NCI-H1694 (cell line): Measurements from ENCODE around the gene EXOC6B.
A peak's percentile ranks its signal among the peaks of the same experiment; 100 is the strongest.

Experiments
- DNase-seq: peaks from one replicate; lab custom pipeline; 2025; lab: John Stamatoyannopoulos, UW

The EXOC6B gene

DNA sequence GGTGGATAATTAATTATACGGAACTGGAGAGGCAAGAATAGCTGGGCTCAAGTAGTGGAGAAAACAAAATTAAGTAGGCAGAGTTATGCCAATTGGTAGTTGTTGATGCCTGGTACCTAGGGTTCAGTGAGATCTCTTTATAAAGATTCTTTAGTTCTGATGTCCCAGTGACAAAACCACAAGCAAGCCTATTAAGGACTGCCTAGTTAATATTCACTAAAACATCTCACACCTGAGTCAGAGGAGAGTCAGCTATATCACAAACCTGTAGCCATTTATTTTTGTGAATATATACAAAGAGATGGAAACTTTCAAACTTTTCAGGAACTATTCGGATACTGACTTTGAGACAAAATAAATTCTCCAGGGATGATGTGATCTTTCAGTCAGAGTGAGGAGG is 464.3 kb downstream of the EXOC6B start:
- no peak for DNase-seq

DNA sequence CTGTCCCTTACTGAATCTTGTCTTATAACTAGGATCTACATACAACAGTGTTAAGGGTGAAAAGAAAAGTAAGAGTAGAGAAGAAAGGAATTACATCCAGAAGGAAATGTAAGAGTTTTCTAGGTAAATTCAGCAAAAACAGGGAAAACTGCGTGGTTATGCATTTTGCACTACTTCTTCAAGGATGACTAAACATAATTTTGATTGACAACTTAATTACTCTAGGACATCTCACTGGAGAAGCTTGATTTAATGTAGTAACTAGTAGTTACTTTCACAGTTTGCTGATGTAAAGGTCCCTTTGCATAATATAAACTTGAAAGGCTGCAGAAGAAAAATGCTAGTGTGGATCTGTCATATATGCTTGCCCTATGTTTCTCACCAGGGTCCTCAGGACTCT is 464.8 kb downstream of the EXOC6B start:
- DNase-seq: no peak

DNA sequence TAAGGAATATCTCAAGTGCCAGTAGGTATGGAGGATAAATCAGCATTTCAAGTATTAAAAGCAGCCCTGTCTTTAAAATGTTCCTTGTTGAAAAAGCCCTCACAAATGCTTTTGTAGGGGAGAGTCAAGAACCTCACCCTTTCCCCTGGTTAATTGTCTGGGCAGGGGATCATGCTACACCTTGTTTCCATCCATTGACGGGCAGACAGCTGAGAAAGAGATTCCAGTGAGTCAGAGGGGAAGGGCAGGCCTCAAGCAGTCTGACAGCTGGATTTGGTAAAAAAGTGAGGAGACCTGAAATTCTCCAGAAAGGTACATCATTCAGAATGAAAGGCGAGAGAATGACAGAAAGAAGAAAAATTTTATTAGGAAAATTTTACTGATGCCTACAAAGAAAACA is 475.0 kb downstream of the EXOC6B start:
- DNase-seq: no peak

DNA sequence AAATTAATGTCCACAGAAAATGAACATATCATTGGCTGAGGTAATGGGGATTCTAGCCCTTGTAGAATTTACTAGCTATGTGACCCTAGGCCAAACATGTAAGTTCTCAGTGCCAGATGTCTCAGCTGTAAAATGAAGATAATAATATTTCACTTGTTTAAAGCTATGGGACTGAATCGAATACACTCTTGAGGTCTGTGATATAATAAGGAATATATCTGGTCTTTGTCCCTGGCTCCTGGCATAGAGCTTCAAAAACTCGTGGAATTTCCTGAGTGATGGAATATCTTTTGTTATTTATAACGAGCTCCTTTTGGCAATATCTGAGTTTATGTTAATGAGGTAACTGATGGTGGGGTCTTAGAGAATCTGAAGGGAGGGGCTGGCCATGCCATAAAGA is 476.8 kb downstream of the EXOC6B start:
- DNase-seq: no peak

DNA sequence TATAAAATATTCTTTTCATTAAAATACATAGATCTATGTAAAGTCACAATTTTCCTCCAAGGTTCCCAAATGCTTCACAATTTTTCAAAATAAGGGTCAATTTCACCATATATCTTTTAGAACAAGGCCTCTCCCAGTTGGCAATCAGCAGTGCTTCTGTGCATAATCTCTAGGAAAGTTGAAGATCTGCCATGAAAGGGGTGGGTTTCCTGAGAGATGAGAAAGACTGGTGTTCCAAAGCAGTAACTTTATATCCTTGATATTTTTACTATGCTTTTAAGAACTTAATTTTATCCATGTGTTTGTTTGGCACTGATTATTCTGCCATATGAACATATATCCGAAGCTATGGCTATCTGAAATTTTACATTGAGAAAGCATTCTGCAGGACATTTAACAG is 478.8 kb downstream of the EXOC6B start:
- no peak for DNase-seq

DNA sequence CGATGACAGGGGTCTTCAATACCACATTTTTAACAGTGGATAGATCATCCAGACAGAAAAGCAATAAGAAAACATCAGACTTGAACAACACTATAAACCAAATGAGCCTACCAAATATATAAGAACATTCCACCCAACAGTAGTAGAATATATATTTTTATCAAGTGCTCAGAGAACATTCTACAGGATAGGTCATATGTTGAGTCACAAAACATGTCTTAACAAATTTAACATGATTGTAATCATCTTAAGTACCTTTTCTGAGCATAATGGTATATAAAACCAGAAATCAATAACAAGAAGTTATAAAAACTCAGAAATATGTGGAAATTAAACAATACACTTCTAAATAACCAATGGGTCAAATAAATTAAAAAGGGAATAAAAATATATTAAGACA is 484.2 kb downstream of the EXOC6B start:
- no peak for DNase-seq

DNA sequence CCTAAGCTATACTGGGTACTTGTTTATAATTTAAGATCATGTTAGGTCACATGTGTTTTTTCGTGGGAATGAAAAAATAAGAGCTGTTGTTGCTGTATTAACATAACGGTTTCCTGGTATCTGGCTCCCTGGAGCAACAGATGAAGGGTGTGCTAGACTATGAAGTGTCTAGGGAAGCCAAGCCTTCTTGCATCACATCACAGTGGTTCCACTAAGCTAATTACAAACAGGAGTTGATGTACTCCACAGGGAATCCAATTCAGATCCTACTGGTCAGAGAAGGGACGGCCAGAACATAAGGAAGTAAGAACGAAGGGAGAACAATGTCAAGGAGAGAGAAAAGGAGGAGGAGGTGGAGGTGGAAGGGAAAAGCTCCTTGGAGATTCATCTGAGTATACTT is 485.2 kb downstream of the EXOC6B start:
- DNase-seq: no peak

DNA sequence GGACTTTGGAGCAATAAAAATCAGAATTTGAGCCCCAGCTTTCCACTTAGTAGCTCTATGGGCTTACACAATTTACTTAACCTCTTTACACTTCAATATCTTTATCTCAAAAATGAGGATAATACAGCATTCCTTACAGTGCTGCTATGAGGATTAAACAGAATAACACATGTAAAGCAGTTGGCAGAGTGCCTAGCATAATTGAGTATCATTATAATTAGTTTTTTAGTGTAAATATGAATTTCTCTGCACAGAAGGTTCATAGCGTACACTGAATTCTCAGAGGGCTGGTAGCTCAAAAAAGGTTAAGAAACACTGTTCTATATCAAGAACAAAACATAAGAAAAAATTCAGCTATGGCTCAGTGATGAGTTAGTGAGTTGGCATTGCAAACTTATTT is 487.8 kb downstream of the EXOC6B start:
- no peak for DNase-seq

DNA sequence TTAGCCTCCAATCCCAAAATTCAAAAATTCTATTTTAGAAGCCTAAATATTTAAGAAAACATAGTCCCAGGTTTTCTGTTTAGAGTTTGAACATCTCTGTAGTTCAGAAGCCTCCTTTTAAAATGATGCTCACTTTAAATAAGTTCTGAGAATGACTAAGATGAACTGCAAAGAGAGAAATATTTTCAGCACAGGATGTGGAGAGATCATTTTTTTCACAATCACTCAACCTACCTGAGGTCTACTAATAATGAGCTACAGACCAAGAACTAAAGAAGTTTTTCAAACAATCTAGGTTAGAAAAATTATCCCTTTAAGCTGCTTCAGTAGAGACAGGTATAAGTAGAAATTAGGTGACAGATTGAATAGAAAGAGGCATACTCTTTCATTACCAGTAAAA is 493.1 kb downstream of the EXOC6B start:
- DNase-seq: no peak

DNA sequence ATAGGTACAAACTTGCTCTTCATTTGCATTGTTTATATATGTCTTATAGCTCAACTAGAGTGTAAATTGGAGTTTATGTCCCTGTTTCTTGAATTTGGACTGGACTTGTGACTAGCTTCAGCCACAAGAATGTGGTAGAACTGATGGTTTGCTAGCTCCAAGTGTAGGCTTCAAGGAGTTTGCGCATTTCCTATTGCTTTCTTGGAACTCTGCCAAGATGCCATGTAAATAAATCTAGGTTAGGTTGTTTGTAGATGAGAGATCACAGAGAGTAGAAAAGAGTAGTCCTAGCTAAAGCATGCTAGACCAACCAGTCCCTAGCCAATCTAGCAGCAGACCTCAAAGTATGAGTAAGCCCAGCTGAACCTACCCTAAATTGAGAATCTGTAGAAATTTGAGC is 495.2 kb downstream of the EXOC6B start:
- no peak for DNase-seq

DNA sequence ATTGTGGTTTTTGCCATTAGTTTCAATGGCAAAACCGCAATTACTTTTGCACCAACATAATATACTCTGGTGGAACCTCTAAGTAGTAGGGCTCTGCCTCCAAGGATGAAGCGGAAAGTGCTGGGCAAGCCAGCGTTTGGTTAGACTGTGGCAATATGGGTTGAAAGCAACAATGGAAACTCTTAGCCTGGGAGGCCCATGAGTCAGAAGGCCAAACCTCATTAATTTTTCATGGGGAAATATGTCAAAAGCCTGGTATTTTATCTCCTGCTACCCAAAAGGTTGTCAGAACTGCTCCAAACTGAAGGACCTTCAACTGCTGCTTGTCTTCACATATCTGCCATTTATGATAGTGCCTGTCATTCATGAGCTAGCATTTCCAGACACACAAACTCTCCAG is 499.1 kb downstream of the EXOC6B start:
- no peak for DNase-seq

DNA sequence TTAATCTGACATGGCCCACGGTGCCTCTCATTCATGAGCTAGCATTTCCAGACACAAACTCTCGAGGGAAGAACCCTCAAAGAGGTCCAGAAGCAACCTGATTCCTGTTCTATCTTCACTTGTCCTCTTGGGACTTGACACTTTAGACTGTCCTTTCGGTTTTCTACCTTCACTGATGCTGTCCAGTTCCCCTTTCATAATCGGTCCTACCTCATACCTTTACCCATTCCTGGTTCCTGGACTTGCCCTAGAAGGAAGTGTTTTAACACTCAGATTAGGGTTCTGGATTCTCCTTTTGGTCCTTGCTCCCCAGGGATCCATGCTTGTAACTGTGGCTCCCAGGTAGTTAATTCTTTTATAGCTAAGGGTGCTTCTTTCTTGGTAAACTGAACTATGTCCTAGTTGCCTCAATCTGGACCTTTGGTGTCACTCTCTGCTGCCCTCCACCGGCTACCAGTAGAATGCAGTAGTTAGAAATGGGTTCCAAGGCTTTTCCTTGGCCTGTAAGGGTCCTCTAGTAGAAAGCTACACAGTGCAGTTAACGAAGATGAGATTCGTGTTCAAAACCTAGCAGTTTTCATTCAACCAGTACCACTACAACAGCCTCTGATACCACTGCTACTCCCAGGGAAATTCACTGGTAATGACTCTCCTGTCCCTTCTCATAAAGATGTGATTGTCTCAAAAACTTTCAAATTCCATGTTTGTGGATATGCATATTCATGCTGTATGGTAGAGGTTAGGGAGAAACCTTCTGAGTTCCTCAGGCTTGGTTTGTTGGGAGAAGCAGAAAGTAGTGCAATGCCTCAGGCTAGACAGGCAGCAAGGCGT is 500.0 kb downstream of the EXOC6B start:
- peak; percentile 36 for DNase-seq

DNA sequence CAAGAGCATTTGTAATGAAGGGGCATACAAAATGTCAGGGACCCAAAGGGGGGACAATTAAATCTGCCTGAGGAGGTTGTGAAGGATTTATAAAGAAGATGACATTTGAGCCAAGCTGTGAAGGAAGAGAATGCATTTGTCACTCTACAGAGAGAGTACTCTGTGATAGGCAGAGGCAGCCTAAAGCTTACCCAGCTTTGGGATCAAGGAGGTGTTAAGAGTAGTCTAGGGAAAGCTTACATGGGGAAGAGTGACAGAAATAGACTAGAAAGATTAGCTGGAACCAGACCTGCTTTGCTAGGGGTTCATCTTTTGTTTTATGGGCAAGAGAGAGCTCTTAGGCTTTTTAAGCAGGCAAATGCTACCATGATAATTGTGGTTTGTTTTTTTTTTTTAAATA is 509.1 kb downstream of the EXOC6B start:
- no peak for DNase-seq

DNA sequence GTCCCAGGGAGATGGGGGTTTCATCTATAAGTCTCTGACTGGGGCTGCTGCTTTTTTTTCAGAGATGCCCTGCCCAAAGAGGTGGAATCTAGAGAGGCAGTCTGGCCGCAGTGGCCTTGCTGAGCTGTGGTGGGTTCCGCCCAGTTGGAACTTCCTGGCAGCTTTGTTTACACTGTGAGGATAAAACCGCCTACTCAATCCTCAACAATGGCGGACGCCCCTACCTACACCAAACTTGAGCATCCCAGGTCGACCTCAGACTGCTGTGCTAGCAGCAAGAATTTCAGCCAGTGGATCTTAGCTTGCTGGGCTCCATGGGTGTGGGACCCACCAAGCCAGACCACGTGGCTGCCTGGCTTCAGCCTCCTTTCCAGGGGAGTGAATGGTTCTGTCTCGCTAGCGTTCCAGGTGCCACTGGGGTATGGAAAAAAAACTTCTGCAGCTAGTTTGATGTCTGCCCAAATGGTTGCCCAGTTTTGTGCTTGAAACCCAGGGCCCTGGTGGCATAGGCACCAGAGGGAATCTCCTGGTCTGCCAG is 525.6 kb downstream of the EXOC6B start:
- DNase-seq: no peak

DNA sequence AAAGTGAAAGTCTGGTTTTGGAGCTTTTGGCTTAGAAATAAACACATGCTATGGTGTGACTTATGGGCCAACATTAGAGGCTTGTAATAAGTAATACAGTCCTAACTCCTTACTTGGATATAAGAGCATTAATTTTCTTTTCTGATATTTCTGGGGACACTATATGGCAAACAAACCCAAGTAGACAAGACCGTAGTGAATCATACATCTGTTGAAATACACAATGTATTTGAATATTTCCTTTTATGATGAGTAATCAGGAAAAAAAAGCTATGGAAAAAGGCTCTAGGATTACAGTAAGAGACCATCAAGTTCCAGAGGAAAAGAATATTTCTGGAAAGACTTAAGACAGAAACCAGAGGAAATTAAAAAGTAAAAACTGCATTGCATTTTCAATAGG is 532.2 kb downstream of the EXOC6B start:
- DNase-seq: no peak

DNA sequence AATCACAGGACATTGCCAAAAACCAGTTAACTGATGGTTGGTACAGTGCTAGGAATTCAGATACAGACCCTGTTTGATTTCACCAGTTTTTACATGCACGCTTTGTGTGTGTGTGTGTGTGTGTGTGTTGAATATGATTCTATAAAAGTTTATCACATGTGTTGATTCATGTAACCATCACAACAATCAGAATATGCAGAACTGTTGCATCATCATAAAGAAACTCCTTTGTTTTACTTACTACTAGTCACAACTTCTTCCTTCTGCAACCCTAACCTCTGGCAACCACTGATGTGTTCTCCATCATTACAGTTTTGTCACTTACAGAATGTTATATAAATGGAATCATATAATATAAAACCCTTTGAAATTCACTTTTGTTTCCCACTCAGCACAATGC is 533.4 kb downstream of the EXOC6B start:
- no peak for DNase-seq

DNA sequence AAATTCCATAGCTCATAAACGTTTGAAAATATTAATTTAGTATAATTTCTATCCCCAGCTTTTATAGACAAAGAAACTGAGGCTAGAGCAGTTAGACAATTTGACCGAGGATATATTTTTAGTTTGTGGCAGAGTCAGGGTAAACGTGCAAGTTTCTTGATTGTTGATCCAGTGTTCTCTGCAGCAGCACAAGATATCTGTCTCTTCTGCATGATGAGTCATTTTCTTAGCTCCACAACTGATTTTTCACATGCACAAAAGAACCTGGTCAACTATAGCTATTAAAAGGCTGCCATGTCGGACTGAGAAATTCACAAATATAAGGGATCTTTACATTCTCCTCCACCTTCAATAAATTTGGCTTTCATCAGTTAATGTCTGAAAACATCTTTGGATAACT is 534.8 kb downstream of the EXOC6B start:
- no peak for DNase-seq

DNA sequence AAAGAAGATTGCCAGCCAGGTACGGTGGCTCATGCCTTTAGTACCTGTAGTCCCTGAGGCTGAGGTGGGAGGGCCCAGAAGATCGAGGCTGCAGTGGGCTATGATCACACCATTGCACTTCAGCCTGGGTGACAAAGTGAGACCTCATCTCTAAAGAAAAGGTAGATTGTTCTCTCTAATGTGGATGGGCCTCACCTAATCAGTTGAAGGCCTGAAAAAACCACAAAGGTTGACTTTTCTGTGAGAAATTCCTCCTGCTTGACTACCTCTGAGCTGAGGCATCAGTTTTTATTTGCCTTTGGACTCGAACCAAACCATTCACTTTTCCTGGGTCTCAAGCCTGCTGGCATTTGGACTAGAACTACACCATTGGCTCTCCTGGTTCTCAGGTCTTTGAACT is 536.1 kb downstream of the EXOC6B start:
- DNase-seq: no peak

DNA sequence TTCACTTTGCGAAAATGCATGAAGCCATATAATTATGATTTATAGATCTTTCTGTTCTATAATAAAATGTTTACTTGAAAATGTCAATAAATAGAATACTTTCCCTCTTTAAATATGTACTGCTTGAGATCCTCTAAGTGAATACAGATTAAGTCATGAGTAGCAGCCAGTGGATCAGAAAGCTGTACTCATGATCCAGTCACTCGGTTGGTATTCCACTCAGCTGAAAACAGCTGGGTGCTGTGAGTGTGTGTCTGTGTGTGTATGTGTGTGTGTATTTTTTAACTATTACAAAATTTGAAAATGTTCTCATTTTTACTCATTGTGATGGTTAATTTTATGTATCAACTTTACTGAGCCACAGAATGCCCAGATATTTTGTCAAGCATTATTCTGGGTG is 536.5 kb downstream of the EXOC6B start:
- no peak for DNase-seq

DNA sequence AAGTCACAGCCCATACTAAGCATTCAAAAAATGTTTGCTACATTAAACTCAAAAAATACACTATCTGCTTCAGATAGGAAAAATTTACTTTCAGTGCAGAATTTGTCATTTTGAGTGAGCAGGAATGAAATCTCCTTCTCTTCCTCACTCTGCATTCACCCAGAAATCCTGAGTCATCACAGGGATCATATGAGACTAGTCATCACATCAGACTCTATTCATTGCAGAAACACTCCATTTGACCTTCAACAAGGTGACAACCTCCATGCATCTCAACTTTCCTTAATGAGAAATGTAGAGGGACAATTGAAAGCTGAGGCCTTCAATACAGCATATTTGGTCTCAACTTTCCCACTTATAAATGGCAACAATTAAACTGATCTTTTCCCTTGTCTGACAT is 547.8 kb downstream of the EXOC6B start:
- DNase-seq: no peak

DNA sequence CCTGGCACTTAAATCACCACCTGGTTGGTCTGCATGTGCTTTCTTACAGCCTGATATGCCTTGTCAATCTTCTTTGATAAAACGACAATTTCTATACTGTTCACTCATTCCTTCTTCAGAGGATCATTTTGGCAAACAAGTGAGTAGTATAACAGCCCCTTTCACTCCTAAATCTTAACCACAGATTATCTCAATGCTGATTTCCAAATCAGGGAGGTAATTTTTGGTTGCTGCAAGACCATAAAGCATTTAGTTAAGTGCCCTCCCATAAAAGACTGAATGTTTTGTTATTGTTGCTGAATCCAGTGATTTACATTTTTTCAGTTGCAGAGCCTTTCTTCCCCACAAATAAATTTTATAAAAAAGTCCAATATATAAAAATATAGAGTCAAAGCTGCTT is 549.0 kb downstream of the EXOC6B start:
- DNase-seq: no peak

DNA sequence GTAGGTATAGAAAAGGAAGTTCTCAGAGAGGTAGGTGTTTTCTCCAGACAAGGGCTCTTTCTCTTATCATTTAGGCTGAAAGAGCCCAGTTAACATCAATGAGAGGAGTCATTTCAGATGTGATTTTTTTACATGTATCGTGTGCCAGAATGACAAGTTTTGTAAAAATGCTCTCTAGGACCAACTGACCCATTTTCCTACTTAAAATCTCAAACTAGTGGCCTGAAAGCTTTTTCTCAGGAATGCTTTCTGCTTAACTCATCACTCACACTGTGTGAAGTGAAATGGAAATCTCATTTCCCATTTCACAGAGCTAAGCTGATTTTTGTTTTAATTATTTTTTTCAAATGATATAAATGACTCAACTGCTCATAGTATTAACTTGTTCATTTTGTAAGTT is 549.5 kb downstream of the EXOC6B start:
- DNase-seq: no peak

DNA sequence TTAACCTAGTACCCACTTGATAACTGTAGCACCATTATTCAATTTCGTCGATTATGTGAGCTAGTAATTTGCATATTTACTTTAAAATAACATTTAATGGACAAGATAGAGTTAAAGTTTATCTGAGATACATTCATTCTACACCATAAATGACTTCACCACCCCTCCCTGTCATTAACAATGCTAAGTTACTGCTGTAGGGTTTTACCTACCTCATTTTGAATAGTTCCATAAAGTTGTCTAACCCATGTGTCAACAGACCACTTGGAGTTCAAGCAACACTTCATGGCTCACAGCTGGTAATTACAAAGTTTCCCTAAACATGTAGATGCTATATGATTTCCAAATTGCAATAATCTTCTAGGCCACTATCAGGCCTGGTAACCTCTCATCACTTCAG is 550.7 kb downstream of the EXOC6B start:
- DNase-seq: no peak

DNA sequence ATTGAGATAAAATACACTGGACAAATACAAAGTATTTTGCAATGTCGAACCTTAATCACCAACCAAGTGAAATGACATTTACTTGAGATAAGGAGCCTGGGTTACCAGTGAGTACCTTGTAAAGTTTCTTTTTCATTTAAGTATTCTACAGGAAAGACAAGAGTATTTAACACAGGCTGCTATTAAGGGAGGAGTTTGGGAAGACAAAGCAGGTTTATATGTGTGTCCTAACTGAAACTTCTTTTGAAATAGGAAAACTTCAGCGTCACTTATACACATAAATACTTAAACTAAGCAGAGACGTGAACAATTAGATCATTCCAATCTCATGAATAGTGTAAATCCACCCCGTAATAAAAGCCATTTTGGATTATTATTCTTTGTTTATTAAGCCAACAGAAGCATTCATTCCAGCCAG is 551.4 kb downstream of the EXOC6B start:
- DNase-seq: no peak
